Ascending aorta (tissue), 2 donors: ENCODE measurements around the gene KSR2. TPM values are rescaled to one million over a fixed set of nuclear protein-coding genes. Genes with fewer than 3 reads are reported as not detected.

Experiments used
- DNase-seq, 2 donors: peaks; one replicate each; pipeline ENCODE4 v3.0.0-alpha.2; 2019; ENCODE audit warnings: low spot score in 2 of 2
- H3K27ac ChIP-seq, 2 donors: fragments of 200-600 bp; sonication (generic); one replicate each; pipeline ENCODE4 v1.5.1; 2016 to 2017; ENCODE audit warnings: mild to moderate bottlenecking in 1 of 2
- H3K27me3 ChIP-seq: fragments of 200-600 bp; sonication (generic); one replicate; pipeline ENCODE4 v1.5.1; 2017
- H3K36me3 ChIP-seq, 2 donors: fragments of 200-600 bp; sonication (generic); one replicate each; pipeline ENCODE4 v1.5.1; 2016
- H3K4me1 ChIP-seq, 2 donors: fragments of 200-600 bp; sonication (generic); one replicate each; pipeline ENCODE4 v1.5.1; 2016 to 2017; ENCODE audit warnings: mild to moderate bottlenecking in 1 of 2
- H3K4me3 ChIP-seq, 2 donors: fragments of 200-600 bp; sonication (generic); one replicate each; pipeline ENCODE4 v1.5.1; 2016 to 2017; ENCODE audit warnings: mild to moderate bottlenecking in 1 of 2
- H3K9me3 ChIP-seq, 2 donors: fragments of 200-600 bp; sonication (generic); one replicate each; pipeline ENCODE4 v1.5.1; 2016
- intact Hi-C: fragments of 100-400 bp; cut with DNase I; formaldehyde crosslinking; loops from one replicate; pipeline ENCODE4 v1.15.1; 2023
- total RNA-seq: library from RNA; depleted of rRNA; stranded (reverse); fragments of >200 nt; gene quantifications from one replicate; pipeline ENCODE4 v1.1.0, GENCODE V29; 2016
- TF ChIP-seq, protein P1 (sequence below), 3 experiments: fragments of 200-600 bp in 2 of 3; fragments of 450-650 bp in 1 of 3; sonication (generic) in 2 of 3; IDR thresholded peaks; one replicate each; pipeline ENCODE4 v1.5.1; 2016 to 2019; ENCODE audit warnings: antibody characterized with exemption in 3 of 3, mild to moderate bottlenecking in 1 of 3, moderate library complexity in 1 of 3

KSR2 gene
- total RNA-seq, 1 donor from 2014 or later, result 0.11 TPM

- Histone ChIP-seq H3K27ac (no peak overlapping the region), H3K4me3 (no peak overlapping the region), H3K27me3 (no peaks in the 10 kb centered on the region), H3K9me3 (no peaks in the 10 kb centered on the region), H3K4me1 (no peaks in the 10 kb centered on the region), H3K36me3 (no peaks in the 10 kb centered on the region)
- TF ChIP-seq, protein P1, sequence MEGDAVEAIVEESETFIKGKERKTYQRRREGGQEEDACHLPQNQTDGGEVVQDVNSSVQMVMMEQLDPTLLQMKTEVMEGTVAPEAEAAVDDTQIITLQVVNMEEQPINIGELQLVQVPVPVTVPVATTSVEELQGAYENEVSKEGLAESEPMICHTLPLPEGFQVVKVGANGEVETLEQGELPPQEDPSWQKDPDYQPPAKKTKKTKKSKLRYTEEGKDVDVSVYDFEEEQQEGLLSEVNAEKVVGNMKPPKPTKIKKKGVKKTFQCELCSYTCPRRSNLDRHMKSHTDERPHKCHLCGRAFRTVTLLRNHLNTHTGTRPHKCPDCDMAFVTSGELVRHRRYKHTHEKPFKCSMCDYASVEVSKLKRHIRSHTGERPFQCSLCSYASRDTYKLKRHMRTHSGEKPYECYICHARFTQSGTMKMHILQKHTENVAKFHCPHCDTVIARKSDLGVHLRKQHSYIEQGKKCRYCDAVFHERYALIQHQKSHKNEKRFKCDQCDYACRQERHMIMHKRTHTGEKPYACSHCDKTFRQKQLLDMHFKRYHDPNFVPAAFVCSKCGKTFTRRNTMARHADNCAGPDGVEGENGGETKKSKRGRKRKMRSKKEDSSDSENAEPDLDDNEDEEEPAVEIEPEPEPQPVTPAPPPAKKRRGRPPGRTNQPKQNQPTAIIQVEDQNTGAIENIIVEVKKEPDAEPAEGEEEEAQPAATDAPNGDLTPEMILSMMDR (IDR thresholded peaks at IDR 0.05), result no peak
- intact Hi-C loops, result no loop called here
- DNase-seq, result no peak
Measured at GRCh38 chr12:117797202-117797601, 171.6 kb downstream of the KSR2 start.

- intact Hi-C loops, result no loop called here
Measured at GRCh38 chr12:117792877-117793424, 175.8 kb downstream of the KSR2 start.

DNA sequence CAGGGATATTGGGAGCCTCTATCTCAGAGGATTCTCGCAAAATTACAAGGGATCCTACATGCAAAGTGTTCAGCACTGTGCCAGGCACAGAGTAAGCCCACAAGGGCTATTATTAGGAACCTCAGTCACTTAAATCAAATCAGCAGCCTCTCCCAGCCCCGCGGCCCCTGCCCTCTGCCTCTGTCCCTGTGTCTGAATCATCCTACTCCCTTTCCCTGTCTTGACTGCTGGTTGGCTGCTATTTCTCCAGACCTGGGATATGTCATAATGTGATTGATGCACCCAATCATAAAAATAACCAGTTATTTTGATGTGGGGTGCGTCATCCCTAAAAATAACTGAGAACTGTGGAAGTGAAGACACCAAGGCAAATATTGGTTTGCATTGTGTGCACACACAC is 176.3 kb downstream of the KSR2 start:
- Histone ChIP-seq H3K36me3 (no peaks in the 10 kb centered on the region), H3K4me1 (no peaks in the 10 kb centered on the region), H3K27me3 (no peaks in the 10 kb centered on the region), H3K27ac (no peak overlapping the region), H3K4me3 (no peak overlapping the region), H3K9me3 (no peaks in the 10 kb centered on the region)
- intact Hi-C loops, result no loop called here
- no peak for DNase-seq
- TF ChIP-seq, protein P1 (IDR thresholded peaks at IDR 0.05), result no peak

More at GRCh38 chr12:117792877-117793424, 175.8 kb downstream of the KSR2 start:
- Histone ChIP-seq H3K4me3 (no peak overlapping the region), H3K36me3 (no peaks in the 10 kb centered on the region), H3K27ac (no peak overlapping the region), H3K27me3 (no peaks in the 10 kb centered on the region), H3K9me3 (no peaks in the 10 kb centered on the region), H3K4me1 (no peaks in the 10 kb centered on the region)
- no peak for DNase-seq
- TF ChIP-seq, protein P1 (IDR thresholded peaks at IDR 0.05), result no peak

DNA sequence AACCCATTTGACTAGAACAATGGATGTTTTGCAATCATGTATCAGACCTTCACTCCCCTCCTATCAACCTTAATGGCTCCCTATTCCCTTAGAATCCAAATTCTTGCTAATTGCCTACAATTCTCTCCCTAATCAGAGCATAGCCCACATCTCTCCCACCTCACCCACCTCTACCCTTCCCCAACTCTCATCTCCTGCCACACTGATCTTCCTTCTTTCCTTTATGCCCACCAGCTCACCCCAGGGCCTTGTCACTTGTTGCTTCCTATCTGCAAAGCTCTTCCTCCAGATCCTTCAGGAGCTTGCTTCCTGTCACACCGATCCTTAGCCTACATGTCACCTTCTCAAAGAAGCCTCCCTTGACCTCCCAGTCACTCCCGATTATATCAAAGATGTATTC is 177.8 kb downstream of the KSR2 start:
- Histone ChIP-seq H3K4me1 (no peaks in the 10 kb centered on the region), H3K9me3 (no peaks in the 10 kb centered on the region), H3K27ac (no peak overlapping the region), H3K4me3 (no peak overlapping the region), H3K27me3 (no peaks in the 10 kb centered on the region), H3K36me3 (no peaks in the 10 kb centered on the region)
- no peak for DNase-seq
- intact Hi-C loops, result no loop called here
- TF ChIP-seq, protein P1 (IDR thresholded peaks at IDR 0.05), result no peak

- no peaks in the 10 kb centered on the region for H3K27me3 ChIP-seq
- no peak overlapping the region for H3K4me3 ChIP-seq
- H3K4me1 ChIP-seq, result no peaks in the 10 kb centered on the region
- no peaks in the 10 kb centered on the region for H3K9me3 ChIP-seq
- no peaks in the 10 kb centered on the region for H3K36me3 ChIP-seq
- no peak overlapping the region for H3K27ac ChIP-seq
- no peak for DNase-seq
- intact Hi-C loops, result no loop called here
- TF ChIP-seq, protein P1 (IDR thresholded peaks at IDR 0.05), result no peak
Measured at GRCh38 chr12:117790198-117790597, 178.6 kb downstream of the KSR2 start.
